Stimulated activated CD4-positive, alpha-beta T cell treated with anti-CD3 and anti-CD28 coated beads, Interleukin-1b, Interleukin-23, amount 100 ng/mL, for 48 hours (primary cell): ENCODE results near the gene MANSC4.

Experiments used
- DNase-seq: peaks from one replicate; pipeline ENCODE4 v3.0.0-alpha.2; 2020

The MANSC4 gene

GRCh38 chr12:27797301-27798025 is 17.4 kb upstream of the MANSC4 start:
- DNase-seq, result no peak

GRCh38 chr12:27796128-27796527 is 16.1 kb upstream of the MANSC4 start:
- no peak for DNase-seq

- DNase-seq, result no peak
These were observed 15.0 kb upstream of the MANSC4 start for GRCh38 chr12:27794818-27795584.

DNA sequence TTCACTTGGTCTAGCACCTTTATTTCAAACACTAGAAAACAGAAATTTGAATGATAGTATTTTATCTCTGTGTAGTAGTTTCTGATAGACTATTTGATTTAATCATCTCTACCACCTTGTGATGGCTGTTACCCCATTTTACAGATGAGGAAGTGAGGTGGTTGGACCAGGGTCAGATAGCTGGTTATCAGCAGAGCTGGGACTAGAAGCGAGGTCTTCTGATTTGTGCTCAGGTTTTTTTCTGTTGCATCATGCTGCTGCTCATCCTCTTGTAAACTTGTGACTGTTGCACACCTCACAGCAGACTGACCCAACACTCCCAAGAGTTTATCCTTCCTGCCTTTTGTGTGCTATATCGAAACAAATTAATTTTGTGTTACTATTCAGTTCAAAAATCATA is 10.1 kb upstream of the MANSC4 start:
- DNase-seq, result no peak

DNA sequence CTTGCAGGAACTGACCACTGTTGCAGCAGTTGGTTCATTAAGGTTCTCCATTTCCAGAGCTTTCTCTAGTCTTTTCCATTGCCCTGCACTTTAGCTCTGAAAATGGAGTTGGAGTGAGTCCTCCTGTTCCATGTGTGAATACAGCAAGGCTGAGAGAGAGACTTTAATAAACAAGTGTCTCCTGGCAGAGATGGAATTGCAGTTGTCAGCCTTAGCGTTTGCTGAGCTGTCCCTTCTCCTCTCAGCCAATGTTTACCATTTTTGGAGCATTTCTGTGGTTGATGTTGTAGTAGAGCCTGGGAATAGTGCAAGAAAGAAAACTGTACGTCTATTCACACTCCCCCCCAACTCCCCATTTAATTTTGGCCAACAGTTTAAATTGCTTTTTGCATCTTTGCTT is 7.5 kb upstream of the MANSC4 start:
- no peak for DNase-seq

- no peak for DNase-seq
These were observed 6.0 kb upstream of the MANSC4 start for GRCh38 chr12:27785882-27786570.

DNA sequence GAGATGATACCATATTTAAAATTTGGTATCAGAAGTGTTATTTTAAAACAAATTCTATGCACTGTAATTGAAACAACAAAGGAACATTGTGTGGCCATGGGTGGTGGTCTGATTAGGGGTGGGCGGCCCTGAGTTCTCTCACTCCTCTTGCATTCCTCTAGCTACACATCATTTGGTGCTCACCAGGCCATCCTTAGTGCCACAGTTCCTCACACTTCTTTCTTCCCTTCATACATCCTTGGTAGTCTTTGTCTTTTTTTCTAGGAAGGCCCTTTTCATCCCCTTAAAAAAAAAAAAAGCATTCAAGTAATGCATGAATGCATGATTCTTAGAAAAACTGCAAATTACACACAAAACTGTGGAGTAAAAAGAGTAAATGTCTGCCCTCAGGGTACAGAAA is 2.4 kb upstream of the MANSC4 start:
- DNase-seq, result no peak

- DNase-seq, result no peak
These were observed 1.6 kb upstream of the MANSC4 start for GRCh38 chr12:27781680-27782079.

GRCh38 chr12:27780612-27781408 is 774 bp upstream of the MANSC4 start:
- DNase-seq, result peak; percentile 26

DNA sequence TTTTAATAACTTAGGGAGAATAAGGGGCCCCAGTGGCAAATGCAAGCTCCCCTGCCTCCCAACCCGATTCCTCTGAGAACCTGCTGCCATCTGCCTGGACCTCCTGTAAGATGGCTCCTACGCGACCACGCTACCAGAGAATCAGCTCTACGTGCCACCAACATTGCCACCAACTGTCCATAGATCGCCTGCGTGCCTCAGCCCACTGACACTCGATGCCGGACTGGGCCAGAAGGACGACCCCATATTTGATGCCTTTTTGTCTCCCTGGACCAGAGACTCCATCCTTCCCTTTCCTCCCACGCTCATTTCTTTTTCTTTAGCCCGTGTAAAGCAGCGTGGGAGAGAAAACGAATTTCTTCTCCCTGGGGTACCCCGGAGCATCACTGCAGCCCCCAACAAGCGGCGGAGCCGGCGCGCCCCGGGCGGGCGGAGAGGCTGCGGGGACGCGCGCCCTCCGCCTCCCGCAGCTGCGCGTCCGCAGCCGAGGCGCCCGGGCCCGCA is 568 bp downstream of the MANSC4 start:
- DNase-seq, result no peak

DNA sequence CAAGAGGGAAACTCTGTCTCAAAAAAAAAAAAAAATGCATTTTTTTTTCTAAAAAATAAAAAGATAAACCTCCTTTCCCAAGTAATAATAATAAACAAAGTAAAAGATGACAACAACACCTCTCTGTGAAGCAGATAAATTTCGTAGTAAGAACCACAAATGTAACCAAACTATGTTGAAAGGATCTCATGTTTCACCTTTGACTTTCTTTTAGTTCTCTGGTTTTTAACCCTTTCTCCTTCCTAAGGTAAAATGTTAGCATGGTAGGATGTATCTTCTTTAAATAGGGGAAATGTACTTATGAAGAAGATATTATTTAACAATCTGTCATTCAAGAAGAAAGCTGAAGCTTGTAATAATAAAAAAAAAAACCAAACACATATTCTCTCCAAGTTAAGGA is 1.8 kb downstream of the MANSC4 start:
- DNase-seq, result no peak

DNA sequence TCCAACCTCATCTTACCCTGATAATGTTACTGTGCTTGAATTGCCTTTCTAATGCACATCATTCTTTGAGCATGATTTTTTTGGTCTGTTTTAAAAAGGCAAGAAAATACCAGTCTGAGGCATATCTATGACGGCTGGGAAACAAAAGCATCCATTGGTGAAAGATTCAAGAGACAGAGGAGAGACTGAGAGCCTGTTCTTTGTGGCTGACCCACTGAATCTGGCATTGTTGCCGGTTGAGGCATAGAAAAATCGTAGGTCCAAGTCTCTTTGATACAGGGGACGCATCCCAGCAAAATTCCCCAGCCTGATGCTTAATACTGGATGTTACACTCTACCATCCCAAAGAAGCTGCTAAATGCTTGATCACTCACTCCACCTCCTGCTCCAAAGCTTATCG is 2.9 kb downstream of the MANSC4 start:
- no peak for DNase-seq

DNA sequence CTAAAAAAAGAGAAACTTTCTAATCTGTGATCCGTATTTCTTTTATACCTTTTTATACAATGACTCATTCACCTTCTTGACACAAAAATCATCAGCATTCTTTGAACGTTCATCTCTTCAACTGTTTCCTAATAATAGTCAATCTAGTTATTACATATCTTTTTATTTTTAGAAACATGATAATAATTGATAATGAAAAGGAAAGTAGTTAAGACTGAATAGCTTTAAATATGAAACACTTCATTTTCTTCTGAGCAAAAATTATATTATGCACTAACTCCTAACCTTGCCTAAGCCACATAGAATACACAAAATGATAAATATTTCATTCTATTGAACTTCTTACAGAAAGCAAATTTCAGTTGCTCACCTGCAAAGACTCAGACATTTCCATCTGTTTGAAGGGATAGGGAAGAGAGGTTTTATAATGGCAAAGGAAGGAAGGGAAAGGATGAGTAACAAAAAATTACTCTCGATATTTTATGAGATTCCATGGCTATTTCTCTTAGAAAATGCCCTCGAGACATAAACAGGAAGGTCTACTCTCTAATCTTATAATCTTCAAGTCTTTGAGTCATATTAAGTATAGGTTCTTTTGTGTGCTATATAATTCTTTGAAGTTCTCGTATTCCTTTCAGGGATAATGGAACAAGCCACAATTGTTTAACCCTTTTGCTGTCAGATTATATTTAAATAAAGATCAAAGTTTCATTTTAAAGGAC is 7.5 kb downstream of the MANSC4 start:
- DNase-seq, result no peak

- DNase-seq, result no peak
These were observed 8.3 kb downstream of the MANSC4 start for GRCh38 chr12:27771481-27772327.

DNA sequence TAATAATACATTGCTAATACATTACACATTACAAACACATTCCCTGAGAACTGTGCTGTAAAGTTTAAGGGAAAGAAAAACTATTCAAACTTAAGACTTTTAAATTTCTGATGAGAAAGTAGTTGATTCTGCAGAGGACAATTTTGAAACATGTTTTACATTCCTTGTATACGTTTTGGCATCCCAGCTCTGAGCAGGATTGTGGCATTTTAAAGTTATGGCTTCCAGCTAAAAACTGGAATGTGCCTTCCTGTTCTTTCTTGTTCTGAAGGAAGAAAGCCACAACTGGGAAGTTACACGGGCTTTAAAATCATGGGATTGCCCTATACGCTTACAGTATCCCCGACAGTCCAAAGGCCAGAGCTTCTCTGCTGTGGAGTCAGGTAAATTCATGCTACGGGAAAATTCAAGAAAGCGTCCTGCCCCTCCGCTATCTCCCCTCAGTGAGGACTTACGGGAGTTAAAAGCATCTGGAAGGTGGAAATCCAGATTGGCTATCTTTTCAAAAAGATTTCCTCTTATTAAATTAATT is 10.8 kb downstream of the MANSC4 start:
- no peak for DNase-seq

GRCh38 chr12:27766587-27766986 is 13.4 kb downstream of the MANSC4 start:
- DNase-seq, result no peak

DNA sequence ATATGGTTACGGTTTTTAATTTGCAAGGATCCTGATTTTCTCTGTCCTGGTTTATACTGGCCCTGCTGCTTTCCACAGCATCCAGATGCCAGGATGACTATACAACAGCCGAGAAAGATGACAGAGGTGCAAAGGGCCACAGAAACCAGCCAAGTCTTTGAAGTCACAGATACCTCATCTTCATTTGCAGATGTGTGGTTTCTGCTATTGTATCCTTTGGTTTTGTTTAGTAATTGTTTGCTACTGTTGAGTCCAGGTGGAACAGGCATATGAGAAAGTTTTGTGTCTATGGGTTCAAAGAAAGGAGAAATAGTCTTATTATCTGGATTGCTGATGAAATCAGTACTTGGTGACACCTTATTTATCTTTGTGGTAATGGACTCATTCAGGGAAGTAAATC is 17.3 kb downstream of the MANSC4 start:
- peak; percentile 12 for DNase-seq

DNA sequence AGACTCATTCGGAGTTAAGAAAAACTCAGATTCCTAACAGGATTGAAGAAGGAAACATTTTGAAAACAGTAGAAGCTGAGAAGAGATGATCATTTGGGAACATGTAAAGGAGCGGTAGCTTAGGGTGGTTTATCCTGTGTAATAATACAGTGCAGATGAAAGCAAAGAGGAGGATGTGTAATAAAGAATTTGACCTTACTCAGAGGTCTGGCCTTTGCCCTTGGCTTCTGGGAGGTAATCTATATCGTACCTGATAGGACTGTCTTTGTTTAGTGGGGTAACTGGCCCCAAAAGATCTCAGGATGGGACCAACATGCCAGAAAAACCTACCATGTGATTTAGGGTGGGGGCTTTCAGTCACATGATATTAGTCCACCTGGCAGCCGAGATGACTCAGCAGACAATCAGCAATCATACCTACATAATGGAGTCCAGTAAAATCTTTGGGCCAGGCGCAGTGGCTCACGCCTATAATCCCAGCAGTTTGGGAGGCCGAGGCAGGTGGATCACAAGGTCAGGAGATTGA is 23.3 kb downstream of the MANSC4 start:
- DNase-seq, result no peak

DNA sequence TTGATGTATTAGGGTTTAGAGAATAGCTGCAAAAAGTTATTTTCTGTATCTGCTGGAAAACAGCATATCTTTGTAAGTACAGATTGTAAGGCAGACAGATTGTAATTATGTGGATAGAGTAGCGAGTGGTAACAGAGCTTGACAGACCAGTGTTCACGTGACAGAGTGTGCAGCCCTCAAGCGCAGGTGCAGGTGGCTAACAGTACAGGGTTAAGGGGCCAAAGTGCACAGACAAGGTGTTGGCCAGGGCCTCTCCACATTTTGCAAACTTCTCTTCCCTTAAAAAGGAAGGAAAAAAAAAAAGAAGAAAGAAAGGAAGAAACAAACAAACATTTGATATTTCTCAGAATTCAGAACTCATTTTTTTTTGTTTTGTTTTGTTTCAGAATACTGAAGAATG is 25.2 kb downstream of the MANSC4 start:
- DNase-seq, result no peak

GRCh38 chr12:27751386-27752047 is 28.5 kb downstream of the MANSC4 start:
- DNase-seq, result no peak
